IMR-90 (cell line): ENCODE results near the gene TMEM221. TPM values are rescaled to one million over a fixed set of nuclear protein-coding genes. Genes with fewer than 3 reads are reported as not detected.

Experiments
- ATAC-seq: fragments of 200-7000 bp; cut with Tn5 transposase; 2 replicates; pipeline ENCODE4 v1.9.1; 2020; ENCODE audit warnings: low read depth, mild to moderate bottlenecking, moderate library complexity
- BruUV-seq: library from RNA; stranded (reverse); fragments of 400-500 nt; replicated peaks from 2 replicates; lab custom pipeline; 2021; lab: Mats Ljungman, UMichigan
- CTCF ChIA-PET: fragments of 300-600 bp; formaldehyde crosslinking; extraction: SDS; loops from one replicate; lab custom pipeline; 2021; ENCODE audit warnings: antibody characterized with exemption; lab: Yijun Ruan, JAX
- POLR2A ChIA-PET: fragments of 300-600 bp; sonication (Branson Sonifier 250); formaldehyde crosslinking; loops from one replicate; lab custom pipeline; 2022; ENCODE audit warnings: antibody characterized with exemption; ENCODE audit not compliant: unreplicated experiment; lab: Charles Lee
- DNase-seq: peaks from one replicate; pipeline ENCODE4 v3.0.0; 2013
- H2AFZ ChIP-seq: replicated peaks from 2 replicates; pipeline ENCODE3; 2013; ENCODE audit warnings: low read length, mild to moderate bottlenecking; ENCODE audit not compliant: poor library complexity
- H2AK5ac ChIP-seq: 2 replicates; pipeline ENCODE4 v1.6.1; 2013; ENCODE audit warnings: low read depth, low read length, inconsistent platforms
- H2AK9ac ChIP-seq: replicated peaks from 2 replicates; pipeline ENCODE3; 2013; ENCODE audit warnings: mild to moderate bottlenecking, low read depth, low read length, moderate library complexity; ENCODE audit not compliant: poor library complexity
- H2BK120ac ChIP-seq: 2 replicates; pipeline ENCODE4 v1.6.1; 2013; ENCODE audit warnings: low read depth, low read length, inconsistent platforms
- H2BK15ac ChIP-seq: 3 replicates; pipeline ENCODE4 v1.6.1; 2013; ENCODE audit warnings: low read depth, low read length, inconsistent platforms
- H2BK20ac ChIP-seq: 2 replicates; pipeline ENCODE4 v1.6.1; 2013; ENCODE audit warnings: low read depth, mild to moderate bottlenecking, inconsistent platforms, low read length, moderate library complexity
- H2BK5ac ChIP-seq: 2 replicates; pipeline ENCODE4 v1.6.1; 2013; ENCODE audit warnings: mild to moderate bottlenecking, low read depth, low read length, inconsistent platforms; ENCODE audit not compliant: poor library complexity, severe bottlenecking
- H3K14ac ChIP-seq: replicated peaks from 2 replicates; pipeline ENCODE4 v1.6.1; 2013; ENCODE audit warnings: low read depth, low read length, inconsistent platforms
- H3K18ac ChIP-seq: 2 replicates; pipeline ENCODE4 v1.6.1; 2013; ENCODE audit warnings: low read depth, low read length, control low read depth
- H3K23ac ChIP-seq: 2 replicates; pipeline ENCODE4 v1.6.1; 2013; ENCODE audit warnings: low read depth, low read length, inconsistent platforms
- H3K27ac ChIP-seq: 2 replicates; pipeline ENCODE4 v1.5.1; 2013; ENCODE audit warnings: mild to moderate bottlenecking, control low read depth, low read length; ENCODE audit not compliant: insufficient read depth
- H3K27me3 ChIP-seq: 2 replicates; pipeline ENCODE4 v1.6.1; 2013; ENCODE audit warnings: low read length; ENCODE audit not compliant: control insufficient read depth, insufficient read depth
- H3K36me3 ChIP-seq: 2 replicates; pipeline ENCODE4 v1.6.1; 2013; ENCODE audit warnings: low read length, mixed read lengths; ENCODE audit not compliant: control insufficient read depth, insufficient read depth
- H3K4ac ChIP-seq: 2 replicates; pipeline ENCODE4 v1.6.1; 2013; ENCODE audit warnings: low read depth, low read length, inconsistent platforms
- H3K4me1 ChIP-seq: 2 replicates; pipeline ENCODE4 v1.6.1; 2013; ENCODE audit warnings: low read length, mixed read lengths; ENCODE audit not compliant: control insufficient read depth, insufficient read depth
- H3K4me2 ChIP-seq: 2 replicates; pipeline ENCODE4 v1.6.1; 2013; ENCODE audit warnings: low read depth, mild to moderate bottlenecking, control low read depth, low read length, moderate library complexity
- H3K4me3 ChIP-seq: 2 replicates; pipeline ENCODE4 v1.5.1; 2013; ENCODE audit warnings: low read depth, mild to moderate bottlenecking, control low read depth, low read length, moderate library complexity; ENCODE audit not compliant: insufficient read depth
- H3K56ac ChIP-seq: 2 replicates; pipeline ENCODE4 v1.6.1; 2013; ENCODE audit warnings: low read length, inconsistent platforms; ENCODE audit not compliant: insufficient read depth; ENCODE audit errors: extremely low read depth
- H3K79me1 ChIP-seq, 2 experiments: 2 replicates each; pipeline ENCODE4 v1.6.1; 2013; ENCODE audit warnings: low read length in 2 of 2, inconsistent platforms in 1 of 2, low read depth in 1 of 2
- H3K9ac ChIP-seq: 2 replicates; pipeline ENCODE4 v1.6.1; 2013; ENCODE audit warnings: low read depth, low read length, control low read depth
- H3K9me1 ChIP-seq: 2 replicates; pipeline ENCODE4 v1.6.1; 2013; ENCODE audit warnings: low read length, inconsistent platforms; ENCODE audit not compliant: insufficient read depth
- H3K9me3 ChIP-seq: 2 replicates; pipeline ENCODE4 v1.6.1; 2013; ENCODE audit warnings: low read length; ENCODE audit not compliant: control insufficient read depth, insufficient read depth
- H4K20me1 ChIP-seq: 2 replicates; pipeline ENCODE4 v1.6.1; 2013; ENCODE audit warnings: low read length, inconsistent platforms; ENCODE audit not compliant: insufficient read depth
- H4K5ac ChIP-seq: 2 replicates; pipeline ENCODE4 v1.6.1; 2013; ENCODE audit warnings: mild to moderate bottlenecking, low read depth, low read length, control low read depth
- H4K8ac ChIP-seq, 2 experiments: 2 replicates each; pipeline ENCODE4 v1.6.1; 2013; ENCODE audit warnings: low read depth in 2 of 2, low read length in 2 of 2, control low read depth in 1 of 2, inconsistent platforms in 1 of 2
- H4K91ac ChIP-seq: 2 replicates; pipeline ENCODE4 v1.6.1; 2013; ENCODE audit warnings: low read depth, low read length, inconsistent platforms; ENCODE audit not compliant: insufficient read depth
- BHLHE40 ChIP-seq: fragments of 150-350 bp; IDR thresholded peaks from 2 replicates; pipeline ENCODE4 v1.6.1; 2016; ENCODE audit warnings: mild to moderate bottlenecking, low read depth, low read length
- CEBPB ChIP-seq: IDR thresholded peaks from 2 replicates; pipeline ENCODE4 v1.6.1; 2012; ENCODE audit warnings: low read depth, low read length, improper control_type of control experiment
- CHD1 ChIP-seq: IDR thresholded peaks from 2 replicates; pipeline ENCODE4 v1.6.1; 2012; ENCODE audit warnings: low read depth, low read length, improper control_type of control experiment
- CTCF ChIP-seq: conservative IDR thresholded peaks from 2 replicates; pipeline ENCODE4 v1.5.1; 2012; ENCODE audit warnings: mild to moderate bottlenecking, low read depth, low read length, improper control_type of control experiment
- ELK1 ChIP-seq: fragments of 150-350 bp; IDR thresholded peaks from 2 replicates; pipeline ENCODE4 v1.6.1; 2016; ENCODE audit warnings: low read depth, mild to moderate bottlenecking, low read length, moderate library complexity, borderline replicate concordance
- FOS ChIP-seq: fragments of 150-350 bp; IDR thresholded peaks from 2 replicates; pipeline ENCODE4 v1.6.1; 2016; ENCODE audit warnings: low read depth, low read length
- MAFK ChIP-seq: IDR thresholded peaks from 2 replicates; pipeline ENCODE4 v1.6.1; 2012; ENCODE audit warnings: low read depth, low read length, improper control_type of control experiment
- MAZ ChIP-seq: IDR thresholded peaks from 2 replicates; pipeline ENCODE4 v1.6.1; 2012; ENCODE audit warnings: low read depth, mild to moderate bottlenecking, low read length, improper control_type of control experiment, moderate library complexity, borderline replicate concordance
- MXI1 ChIP-seq: IDR thresholded peaks from 2 replicates; pipeline ENCODE4 v1.6.1; 2012; ENCODE audit warnings: low read depth, mild to moderate bottlenecking, low read length, moderate library complexity, borderline replicate concordance
- NFE2L2 ChIP-seq: fragments of 150-350 bp; IDR thresholded peaks from 2 replicates; pipeline ENCODE4 v1.6.1; 2016; ENCODE audit warnings: low read depth, mild to moderate bottlenecking, low read length
- POLR2A ChIP-seq: IDR thresholded peaks from 2 replicates; pipeline ENCODE4 v1.6.1; 2012; ENCODE audit warnings: mild to moderate bottlenecking, low read depth, low read length
- RAD21 ChIP-seq: IDR thresholded peaks from 2 replicates; pipeline ENCODE4 v1.6.1; 2012; ENCODE audit warnings: low read length, improper control_type of control experiment
- RCOR1 ChIP-seq: IDR thresholded peaks from 2 replicates; pipeline ENCODE4 v1.6.1; 2012; ENCODE audit warnings: mild to moderate bottlenecking, low read length, improper control_type of control experiment; ENCODE audit not compliant: insufficient replicate concordance
- RFX5 ChIP-seq: IDR thresholded peaks from 2 replicates; pipeline ENCODE4 v1.8.0; 2012; ENCODE audit warnings: low read depth, mild to moderate bottlenecking, low read length, moderate library complexity
- SMC3 ChIP-seq: fragments of 150-350 bp; IDR thresholded peaks from 2 replicates; pipeline ENCODE4 v1.6.1; 2016; ENCODE audit warnings: low read depth, mild to moderate bottlenecking, antibody characterized with exemption, low read length, moderate library complexity
- USF2 ChIP-seq: fragments of 150-350 bp; IDR thresholded peaks from 2 replicates; pipeline ENCODE4 v1.6.1; 2017; ENCODE audit warnings: mild to moderate bottlenecking, antibody characterized with exemption, low read length, low read depth
- WGBS, 2 experiments: methylation state at CpG; one replicate each; pipeline versions ENCODE4 v1.1.5 to v1.1.7; 2013; ENCODE audit warnings: missing lambda C conversion rate in 2 of 2; ENCODE audit not compliant: insufficient read length in 1 of 2; ENCODE audit errors: extremely low coverage in 2 of 2; 5-methylcytosine and 5-hydroxymethylcytosine counted together
- dilution Hi-C: fragments of 300-500 bp; cut with HindIII; formaldehyde crosslinking; loops from one replicate; pipeline ENCODE4 v1.14.3; 2018; ENCODE audit warnings: low sequenced_read_pairs; ENCODE audit not compliant: unreplicated experiment
- in situ Hi-C: fragments of 300-500 bp; cut with MboI; formaldehyde crosslinking; loops from 3 replicates; pipeline ENCODE4 v1.14.3; 2019; ENCODE audit warnings: low sequenced_read_pairs, inconsistent platforms, mixed read lengths
- intact Hi-C: fragments of 100-400 bp; cut with micrococcal nuclease; formaldehyde crosslinking; loops from 2 replicates; pipeline ENCODE4 v1.10.0; 2022
- polyA plus RNA-seq, 3 experiments: library from polyadenylated mRNA; depleted of rRNA; stranded (reverse); fragments of >200 nt; gene quantifications; 2 replicates each; pipeline ENCODE4 v1.2.3, GENCODE V29; 2012; ENCODE audit warnings: low replicate concordance in 1 of 3
- total RNA-seq: library from RNA; depleted of rRNA; stranded (reverse); fragments of >200 nt; gene quantifications from 2 replicates; pipeline ENCODE4 v1.2.3, GENCODE V29; 2012

TMEM221 gene
- total and polyA plus RNA-seq, 2 of the 4 experiments (the other 2 are of a cell fraction), result 0.12 TPM; not detected in 1

DNA sequence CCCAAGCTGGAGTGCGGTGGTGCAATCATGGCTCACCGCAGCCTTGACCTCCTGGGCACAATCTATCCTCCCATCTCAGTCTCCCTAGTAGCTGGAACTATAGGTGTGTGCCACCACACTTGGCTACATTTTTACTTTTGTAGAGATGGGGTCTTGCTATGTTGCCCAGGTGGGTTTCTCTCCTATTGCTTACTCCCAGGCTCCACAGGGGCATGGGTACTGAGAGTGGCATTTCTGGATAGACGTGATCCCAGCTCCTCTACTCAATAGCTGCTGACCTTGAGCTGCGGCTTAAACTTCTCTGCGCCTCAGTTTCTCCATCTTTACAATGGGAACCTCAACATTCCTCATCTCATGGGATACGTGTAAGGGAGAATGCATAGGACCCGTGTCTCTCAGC is 17.1 kb downstream of the TMEM221 start:
- intact Hi-C loops (no loop called here), dilution Hi-C loops (no loop called here), in situ Hi-C loops (no loop called here)
- Histone ChIP-seq H2AK9ac (no peak overlapping the region), H3K9me3 (peaks cover 2% of the 10 kb centered on the region; the same call in 1 of the 2 replicates), H3K4me2 (no peak overlapping the region), H4K20me1 (no peaks in the 10 kb centered on the region), H2BK5ac (no peak overlapping the region), H3K27ac (no peak overlapping the region), H2BK20ac (no peak overlapping the region), H4K8ac (no peak overlapping the region), H3K9ac (no peak overlapping the region), H2AFZ (no peak overlapping the region), H3K36me3 (no peaks in the 10 kb centered on the region), H2BK15ac (no peak overlapping the region), H3K9me1 (no peaks in the 10 kb centered on the region), H3K56ac (no peak overlapping the region), H3K79me1 (no peaks in the 10 kb centered on the region), H3K23ac (no peak overlapping the region), H3K14ac (no peak overlapping the region), H3K4me3 (no peak overlapping the region), H4K91ac (no peak overlapping the region), H2AK5ac (no peak overlapping the region), H3K4ac (no peak overlapping the region), H3K4me1 (no peaks in the 10 kb centered on the region), H3K18ac (no peak overlapping the region), H3K27me3 (no peaks in the 10 kb centered on the region), H4K5ac (no peak overlapping the region), H2BK120ac (no peak overlapping the region)
- CTCF ChIA-PET, result no interaction called here
- TF ChIP-seq NFE2L2, result no peak
- TF ChIP-seq SMC3, result no peak
- TF ChIP-seq MAFK, result no peak
- TF ChIP-seq CEBPB, result no peak
- TF ChIP-seq ELK1, result no peak
- no peak for TF ChIP-seq MXI1
- no peak for TF ChIP-seq BHLHE40
- TF ChIP-seq USF2, result no peak
- no peak for TF ChIP-seq POLR2A
- no peak for TF ChIP-seq RFX5
- no peak for TF ChIP-seq CHD1
- no peak for TF ChIP-seq MAZ
- no peak for TF ChIP-seq RAD21
- TF ChIP-seq CTCF, result no peak
- no peak for TF ChIP-seq RCOR1
- TF ChIP-seq FOS, result no peak
- no TSS peak for BruUV-seq
- POLR2A ChIA-PET, result no interaction called here
- ATAC-seq (no peak), DNase-seq (no peak)
- WGBS, 2 experiments, result 71% methylated on average over 3 of the region's 7 CpGs; no CpG with 5 or more reads in 1 of the 2 experiments
